ENCODE results near the gene PAM16.
"Not testable (repeated sequence)": the region's sequence is repeated elsewhere in the genome, so short reads cannot be mapped to it uniquely, and the experiment has no call there.

The PAM16 gene

GRCh38 chr16:4350365-4350786, 745 bp downstream of the PAM16 start:
- no peak for DNase-seq

- DNase-seq: no peak
Measured at GRCh38 chr16:4349332-4349731, 1.8 kb downstream of the PAM16 start.

- DNase-seq: no peak
Measured at GRCh38 chr16:4347765-4348509, 3.2 kb downstream of the PAM16 start.

GRCh38 chr16:4347010-4347409, 4.1 kb downstream of the PAM16 start:
- no peak for DNase-seq

- DNase-seq: no peak
Measured at GRCh38 chr16:4345836-4346781, 5.0 kb downstream of the PAM16 start.

- DNase-seq: no peak
Measured at GRCh38 chr16:4344983-4345835, 5.9 kb downstream of the PAM16 start.

- not testable (repeated sequence) for DNase-seq
Measured at GRCh38 chr16:4344300-4344982, 6.7 kb downstream of the PAM16 start.

GRCh38 chr16:4342866-4343744, 8.0 kb downstream of the PAM16 start:
- no peak for DNase-seq

GRCh38 chr16:4341250-4341649, 9.9 kb downstream of the PAM16 start:
- no peak for DNase-seq

GRCh38 chr16:4340443-4340842, 10.7 kb downstream of the PAM16 start:
- no peak for DNase-seq

GRCh38 chr16:4339909-4340308, 11.2 kb downstream of the PAM16 start:
- DNase-seq: no peak

- no peak for DNase-seq
Measured at GRCh38 chr16:4339455-4339854, 11.7 kb downstream of the PAM16 start.

- DNase-seq: no peak
Measured at GRCh38 chr16:4338712-4339299, 12.3 kb downstream of the PAM16 start.

GRCh38 chr16:4338125-4338582, 13.0 kb downstream of the PAM16 start:
- DNase-seq: no peak

- no peak for DNase-seq
Measured at GRCh38 chr16:4337540-4338088, 13.5 kb downstream of the PAM16 start.

- DNase-seq: no peak
Measured at GRCh38 chr16:4336701-4337539, 14.2 kb downstream of the PAM16 start.

- no peak for DNase-seq
Measured at GRCh38 chr16:4334724-4335495, 16.2 kb downstream of the PAM16 start.

- not testable (repeated sequence) for DNase-seq
Measured at GRCh38 chr16:4333714-4334113, 17.4 kb downstream of the PAM16 start.

- no peak for DNase-seq
Measured at GRCh38 chr16:4333308-4333638, 17.8 kb downstream of the PAM16 start.

Measured in fibroblast of skin of right biceps (primary cell).